DOHH2 (cell line): ENCODE results near the gene B4GALT2.

Experiments used
- EZH2phosphoT487 ChIP-seq: fragments of 200-600 bp; sonication (generic); IDR thresholded peaks from 2 replicates; pipeline ENCODE4 v1.6.1; 2017; ENCODE audit warnings: borderline replicate concordance, mild to moderate bottlenecking, antibody characterized with exemption, low read length, moderate library complexity, mixed read lengths
- TF ChIP-seq, protein P1 (sequence below): fragments of 200-600 bp; sonication (generic); IDR thresholded peaks from one replicate; pipeline ENCODE4 v1.5.1; 2014; ENCODE audit warnings: antibody characterized with exemption, mild to moderate bottlenecking, low read depth, low read length; ENCODE audit not compliant: poor library complexity, severe bottlenecking

DNA sequence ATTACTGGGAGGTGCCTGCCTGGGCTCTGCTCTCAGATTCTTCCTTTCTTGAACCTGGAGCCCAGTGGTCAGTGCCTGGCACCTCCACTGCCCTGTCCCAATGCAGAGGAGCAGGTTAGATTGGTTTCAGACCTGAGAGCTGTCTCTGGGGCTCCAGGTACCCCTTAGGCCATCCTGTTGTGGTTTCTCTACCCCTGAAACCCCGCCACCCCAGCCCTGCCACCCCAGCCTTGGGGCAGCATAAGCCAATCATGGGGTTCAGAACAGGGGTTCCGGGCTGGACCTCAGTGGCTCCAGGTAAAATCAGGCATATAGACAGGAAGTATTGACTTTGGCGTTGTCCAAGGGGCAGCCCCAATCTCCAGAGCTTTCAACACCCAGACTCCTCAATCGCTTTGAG is 55.4 kb downstream of the B4GALT2 start:
- TF ChIP-seq EZH2phosphoT487: no peak
- TF ChIP-seq, protein P1, sequence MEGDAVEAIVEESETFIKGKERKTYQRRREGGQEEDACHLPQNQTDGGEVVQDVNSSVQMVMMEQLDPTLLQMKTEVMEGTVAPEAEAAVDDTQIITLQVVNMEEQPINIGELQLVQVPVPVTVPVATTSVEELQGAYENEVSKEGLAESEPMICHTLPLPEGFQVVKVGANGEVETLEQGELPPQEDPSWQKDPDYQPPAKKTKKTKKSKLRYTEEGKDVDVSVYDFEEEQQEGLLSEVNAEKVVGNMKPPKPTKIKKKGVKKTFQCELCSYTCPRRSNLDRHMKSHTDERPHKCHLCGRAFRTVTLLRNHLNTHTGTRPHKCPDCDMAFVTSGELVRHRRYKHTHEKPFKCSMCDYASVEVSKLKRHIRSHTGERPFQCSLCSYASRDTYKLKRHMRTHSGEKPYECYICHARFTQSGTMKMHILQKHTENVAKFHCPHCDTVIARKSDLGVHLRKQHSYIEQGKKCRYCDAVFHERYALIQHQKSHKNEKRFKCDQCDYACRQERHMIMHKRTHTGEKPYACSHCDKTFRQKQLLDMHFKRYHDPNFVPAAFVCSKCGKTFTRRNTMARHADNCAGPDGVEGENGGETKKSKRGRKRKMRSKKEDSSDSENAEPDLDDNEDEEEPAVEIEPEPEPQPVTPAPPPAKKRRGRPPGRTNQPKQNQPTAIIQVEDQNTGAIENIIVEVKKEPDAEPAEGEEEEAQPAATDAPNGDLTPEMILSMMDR: no peak
